PC-9 (cell line): ENCODE measurements around the gene SORCS2. TPM values are rescaled to one million over a fixed set of nuclear protein-coding genes. Genes with fewer than 3 reads are reported as not detected.

Source experiments
- BruUV-seq: library from RNA; stranded (reverse); fragments of 400-500 nt; replicated peaks from 2 replicates; lab custom pipeline; 2021; lab: Mats Ljungman, UMichigan
- CTCF ChIA-PET: fragments of 300-600 bp; sonication (Branson Sonifier 250); formaldehyde crosslinking; loops from one replicate; lab custom pipeline; 2022; ENCODE audit warnings: antibody characterized with exemption; lab: Charles Lee
- POLR2A ChIA-PET: fragments of 300-600 bp; sonication (Branson Sonifier 250); formaldehyde crosslinking; loops from one replicate; lab custom pipeline; 2022; ENCODE audit warnings: antibody characterized with exemption; ENCODE audit not compliant: unreplicated experiment; lab: Charles Lee
- DNase-seq, 2 experiments: peaks; one replicate each; pipeline versions ENCODE4 v3.0.0 to v3.0.0-alpha.2; 2015 to 2022; ENCODE audit warnings: mixed read lengths in 1 of 2
- H2AFZ ChIP-seq: fragments of 200-600 bp; sonication (generic); 2 replicates; pipeline ENCODE4 v1.8.1; 2017; ENCODE audit warnings: antibody characterized with exemption
- H3F3A ChIP-seq: fragments of 200-600 bp; sonication (generic); 2 replicates; pipeline ENCODE4 v1.8.1; 2017; ENCODE audit warnings: antibody characterized with exemption, mild to moderate bottlenecking, low read depth; ENCODE audit not compliant: insufficient read depth
- H3K27ac ChIP-seq: fragments of 200-600 bp; sonication (generic); 2 replicates; pipeline ENCODE4 v1.6.1; 2016; ENCODE audit warnings: mixed run types
- H3K27me3 ChIP-seq: fragments of 200-600 bp; sonication (generic); 2 replicates; pipeline ENCODE4 v1.6.1; 2016; ENCODE audit warnings: low read depth, mixed run types; ENCODE audit not compliant: insufficient read depth
- H3K36me3 ChIP-seq: fragments of 200-600 bp; sonication (generic); 2 replicates; pipeline ENCODE4 v1.6.1; 2016; ENCODE audit warnings: low read depth, mixed run types
- H3K4me1 ChIP-seq: fragments of 200-600 bp; sonication (generic); replicated peaks from 2 replicates; pipeline ENCODE4 v1.6.1; 2016; ENCODE audit warnings: mixed run types; ENCODE audit not compliant: insufficient read depth
- H3K4me2 ChIP-seq: fragments of 200-600 bp; sonication (generic); 2 replicates; pipeline ENCODE4 v1.6.1; 2017; ENCODE audit warnings: mixed run types
- H3K4me3 ChIP-seq: fragments of 200-600 bp; sonication (generic); 2 replicates; pipeline ENCODE4 v1.6.1; 2016; ENCODE audit warnings: mixed run types
- H3K79me2 ChIP-seq: fragments of 200-600 bp; sonication (generic); 2 replicates; pipeline ENCODE4 v1.6.1; 2017; ENCODE audit warnings: low read depth, mixed run types
- H3K9me2 ChIP-seq: fragments of 200-600 bp; sonication (generic); 2 replicates; pipeline ENCODE4 v1.8.1; 2017; ENCODE audit warnings: mild to moderate bottlenecking; ENCODE audit not compliant: insufficient read depth
- H3K9me3 ChIP-seq: fragments of 200-600 bp; sonication (generic); 2 replicates; pipeline ENCODE4 v1.8.1; 2016; ENCODE audit warnings: low read depth; ENCODE audit not compliant: insufficient read depth
- H4K20me1 ChIP-seq: fragments of 200-600 bp; sonication (generic); 2 replicates; pipeline ENCODE4 v1.8.1; 2017; ENCODE audit not compliant: insufficient read depth
- EZH2 ChIP-seq: fragments of 200-600 bp; sonication (generic); IDR thresholded peaks from 2 replicates; pipeline ENCODE4 v1.8.0; 2017; ENCODE audit warnings: antibody characterized with exemption, low read depth
- intact Hi-C: fragments of 100-400 bp; cut with micrococcal nuclease; formaldehyde crosslinking; loops from one replicate; pipeline ENCODE4 v1.10.0; 2022; ENCODE audit not compliant: unreplicated experiment
- total RNA-seq: library from RNA; stranded (reverse); gene quantifications from 2 replicates; pipeline ENCODE4 v1.2.3, GENCODE V29; 2021
- TF ChIP-seq, protein P1 (sequence below): fragments of 200-600 bp; sonication (generic); conservative IDR thresholded peaks from 2 replicates; pipeline ENCODE4 v1.6.1; 2017; ENCODE audit warnings: mixed run types, antibody characterized with exemption, mild to moderate bottlenecking, moderate library complexity

The SORCS2 gene
- total RNA-seq, 1 experiment from 2014 or later, result 25.8 TPM

DNA sequence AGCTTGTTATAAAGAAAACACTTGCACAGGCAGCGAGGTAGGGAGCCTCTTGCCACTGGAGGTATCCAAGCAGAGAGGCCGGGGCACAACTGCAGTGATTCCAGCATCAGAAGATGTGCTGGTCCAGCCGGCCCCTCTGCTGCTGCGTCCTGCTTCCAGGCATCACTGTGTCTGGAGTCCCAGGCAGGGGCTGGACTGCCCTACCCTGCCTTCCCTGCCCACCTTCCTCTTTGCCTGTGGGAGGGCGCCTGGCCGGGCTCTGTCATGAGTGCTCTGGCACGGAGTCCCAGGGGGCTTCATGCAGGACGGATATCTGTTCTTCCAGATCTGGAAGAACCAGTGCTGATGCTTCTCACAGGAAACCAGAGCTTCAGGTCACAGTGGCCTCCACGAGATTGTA is 430.0 kb downstream of the SORCS2 start:
- no peak for DNase-seq
- H3K36me3 ChIP-seq, result no peaks in the 10 kb centered on the region
- no peaks in the 10 kb centered on the region for H3K9me3 ChIP-seq
- no peaks in the 10 kb centered on the region for H3K27me3 ChIP-seq
- no peaks in the 10 kb centered on the region for H3F3A ChIP-seq
- no peak overlapping the region for H2AFZ ChIP-seq
- no peaks in the 10 kb centered on the region for H3K79me2 ChIP-seq
- H3K4me1 ChIP-seq, result no peaks in the 10 kb centered on the region
- no TSS peak for BruUV-seq
- no peaks in the 10 kb centered on the region for H4K20me1 ChIP-seq
- CTCF ChIA-PET, result no interaction called here
- no peak overlapping the region for H3K4me2 ChIP-seq
- H3K27ac ChIP-seq, result no peak overlapping the region
- intact Hi-C loops, result no loop called here
- POLR2A ChIA-PET, result no interaction called here
- no peaks in the 10 kb centered on the region for H3K9me2 ChIP-seq
- TF ChIP-seq, protein P1, sequence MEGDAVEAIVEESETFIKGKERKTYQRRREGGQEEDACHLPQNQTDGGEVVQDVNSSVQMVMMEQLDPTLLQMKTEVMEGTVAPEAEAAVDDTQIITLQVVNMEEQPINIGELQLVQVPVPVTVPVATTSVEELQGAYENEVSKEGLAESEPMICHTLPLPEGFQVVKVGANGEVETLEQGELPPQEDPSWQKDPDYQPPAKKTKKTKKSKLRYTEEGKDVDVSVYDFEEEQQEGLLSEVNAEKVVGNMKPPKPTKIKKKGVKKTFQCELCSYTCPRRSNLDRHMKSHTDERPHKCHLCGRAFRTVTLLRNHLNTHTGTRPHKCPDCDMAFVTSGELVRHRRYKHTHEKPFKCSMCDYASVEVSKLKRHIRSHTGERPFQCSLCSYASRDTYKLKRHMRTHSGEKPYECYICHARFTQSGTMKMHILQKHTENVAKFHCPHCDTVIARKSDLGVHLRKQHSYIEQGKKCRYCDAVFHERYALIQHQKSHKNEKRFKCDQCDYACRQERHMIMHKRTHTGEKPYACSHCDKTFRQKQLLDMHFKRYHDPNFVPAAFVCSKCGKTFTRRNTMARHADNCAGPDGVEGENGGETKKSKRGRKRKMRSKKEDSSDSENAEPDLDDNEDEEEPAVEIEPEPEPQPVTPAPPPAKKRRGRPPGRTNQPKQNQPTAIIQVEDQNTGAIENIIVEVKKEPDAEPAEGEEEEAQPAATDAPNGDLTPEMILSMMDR, result no peak
- TF ChIP-seq EZH2, result no peak
- no peak overlapping the region for H3K4me3 ChIP-seq

DNA sequence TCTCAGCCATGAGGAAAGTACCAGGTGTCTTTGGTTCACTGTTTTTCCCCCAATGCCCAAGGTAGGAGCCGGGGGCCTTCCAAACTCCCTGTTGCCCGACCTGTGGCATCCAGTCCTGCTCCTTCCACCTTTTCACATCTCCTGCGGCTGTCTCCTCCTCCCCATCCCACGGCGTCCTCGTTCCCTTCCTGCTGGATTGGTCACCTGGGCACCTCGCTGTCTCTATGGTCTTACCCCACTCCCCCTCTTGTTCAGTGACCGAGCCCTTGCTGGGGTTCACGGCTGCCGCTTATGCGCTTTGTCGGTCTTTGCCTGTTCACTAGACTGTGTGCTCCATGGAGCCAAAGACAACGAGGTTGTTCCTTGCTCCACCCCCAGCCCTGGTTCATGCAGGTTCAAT is 431.1 kb downstream of the SORCS2 start:
- Histone ChIP-seq H3K4me3 (no peak overlapping the region), H3K27ac (no peak overlapping the region), H4K20me1 (no peaks in the 10 kb centered on the region), H3K4me2 (no peak overlapping the region), H3K4me1 (no peaks in the 10 kb centered on the region), H3F3A (no peaks in the 10 kb centered on the region), H3K27me3 (no peaks in the 10 kb centered on the region), H3K79me2 (no peaks in the 10 kb centered on the region), H2AFZ (no peak overlapping the region), H3K9me2 (no peaks in the 10 kb centered on the region), H3K36me3 (no peaks in the 10 kb centered on the region), H3K9me3 (no peaks in the 10 kb centered on the region)
- no TSS peak for BruUV-seq
- no peak for DNase-seq
- POLR2A ChIA-PET, result no interaction called here
- TF ChIP-seq, protein P1, result no peak
- TF ChIP-seq EZH2, result no peak
- intact Hi-C loops, result no loop called here
- CTCF ChIA-PET, result no interaction called here

DNA sequence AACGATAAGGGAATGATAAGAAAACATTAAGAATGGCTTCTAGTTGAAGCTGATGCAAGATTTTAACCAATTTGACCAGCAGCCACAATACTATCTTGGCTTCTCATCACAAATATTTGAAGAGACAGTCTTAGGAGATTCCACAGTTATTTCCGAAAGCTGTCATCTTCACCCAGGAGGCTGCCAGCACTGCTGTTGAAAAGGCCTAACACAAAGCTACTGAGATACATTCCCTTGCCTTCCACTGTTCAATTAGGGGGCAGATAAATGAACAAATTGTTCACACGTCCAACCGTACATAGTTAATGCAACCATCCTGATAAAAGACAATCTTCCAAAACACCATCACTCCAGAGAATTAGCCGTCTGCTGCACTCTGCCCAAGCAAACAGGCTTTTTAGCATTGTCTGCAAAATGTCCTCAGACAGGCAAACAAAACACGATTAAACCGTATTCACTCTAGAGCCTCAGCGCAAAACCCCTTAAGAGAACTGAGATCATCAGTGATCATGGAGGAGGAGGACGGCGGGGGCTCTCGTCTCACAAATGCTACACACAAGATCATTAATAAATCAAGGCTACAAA is 432.1 kb downstream of the SORCS2 start:
- no peak for DNase-seq
- Histone ChIP-seq H3K27ac (no peak overlapping the region), H3K27me3 (no peaks in the 10 kb centered on the region), H3K4me3 (no peak overlapping the region), H2AFZ (no peak overlapping the region), H3K79me2 (no peaks in the 10 kb centered on the region), H3K4me1 (no peaks in the 10 kb centered on the region), H3K36me3 (no peaks in the 10 kb centered on the region), H4K20me1 (no peaks in the 10 kb centered on the region), H3K9me3 (no peaks in the 10 kb centered on the region), H3F3A (no peaks in the 10 kb centered on the region), H3K4me2 (no peak overlapping the region), H3K9me2 (no peaks in the 10 kb centered on the region)
- TF ChIP-seq, protein P1, result no peak
- no peak for TF ChIP-seq EZH2
- intact Hi-C loops, result no loop called here
- no TSS peak for BruUV-seq
- ChIA-PET CTCF (no interaction called here), POLR2A (no interaction called here)
